Measurements from ENCODE around the gene PTTG2. TPM values are rescaled to one million over a fixed set of nuclear protein-coding genes. Genes with fewer than 3 reads are reported as not detected.

Gene PTTG2
- total and polyA plus RNA-seq, 2 of the 13 experiments (the other 11 are each of a cell fraction or from before 2014, with no cell fraction given), result not detected

GRCh38 chr4:37973441-37973840 lies 13.2 kb downstream of the PTTG2 start:
- H3K9me3 ChIP-seq (ENCODE audit: low read length), result no peaks in the 10 kb centered on the region
- TF ChIP-seq SSRP1 (CRISPR knock-in tag; IDR thresholded peaks at IDR 0.05) (no peak), ZBTB3 (CRISPR knock-in tag; IDR thresholded peaks at IDR 0.05; ENCODE audit: borderline replicate concordance, low read depth) (no peak), ZNF430 (CRISPR knock-in tag; IDR thresholded peaks at IDR 0.05) (no peak), MEF2D (CRISPR knock-in tag; IDR thresholded peaks at IDR 0.05) (no peak), XRCC5 (optimal IDR thresholded peaks at IDR 0.05; ENCODE audit: low read length) (no peak), TFAP4 (IDR thresholded peaks at IDR 0.05; ENCODE audit: borderline replicate concordance, low read depth) (no peak), ZBTB14 (CRISPR knock-in tag; IDR thresholded peaks at IDR 0.05) (no peak), DRAP1 (CRISPR knock-in tag; IDR thresholded peaks at IDR 0.05) (no peak)
- H3K4me1 ChIP-seq (ENCODE audit: insufficient read depth, low read length), result peaks cover 29% of the 10 kb centered on the region
- no peak for FAIRE-seq
- H2AFZ ChIP-seq (ENCODE audit: low read length), result no peak overlapping the region
- peaks cover 4% of the 10 kb centered on the region for H3K79me2 ChIP-seq (ENCODE audit: insufficient read depth, low read length)
- ChIA-PET POLR2A (interaction anchor here (0.8 kb wide), 1 partner anchor 163 kb away, joined by 3 read pairs; no protein-coding TSS in a partner anchor), CTCF (ENCODE audit: low intra/inter-chr PET ratio, low total read pairs) (no interaction called here)
- no peak overlapping the region for H3K4me2 ChIP-seq (ENCODE audit: low read depth, low read length)
- WGBS (ENCODE audit: low lambda C conversion rate), result 30% methylated on average over 3 of the region's 3 CpGs
- no peak overlapping the region for H3K27ac ChIP-seq (ENCODE audit: extremely low read length, insufficient read depth, low read length)
- no peak for ATAC-seq
- DNase-seq (ENCODE audit: low spot score), result no peak
- no peak overlapping the region for H3K4me3 ChIP-seq (replicated peaks in 1 of 3; ENCODE audit: insufficient read depth in 1 of 3, low read depth in 2 of 3, low read length in 3 of 3)
- intact Hi-C loops (cut with micrococcal nuclease; ENCODE audit: unreplicated experiment) (loop anchor here (10.0 kb wide), 1 partner anchor 89 kb away; no protein-coding TSS in a partner anchor), in situ Hi-C loops (cut with HindIII; ENCODE audit: extremely low pct_ligation_motif_present, low pct_unique_long_range_greater_than_20kb) (no loop called here)
- H4K20me1 ChIP-seq (ENCODE audit: insufficient read depth, low read length), result no peaks in the 10 kb centered on the region
- BruUV-seq (replicated peaks), result no TSS peak
- H3K36me3 ChIP-seq (replicated peaks in 1 of 2; ENCODE audit: control insufficient read depth in 1 of 2, insufficient read depth in 2 of 2, low read length in 2 of 2), result no peaks in the 10 kb centered on the region
- H3K9ac ChIP-seq (ENCODE audit: insufficient read depth, low read depth, low read length), result no peak overlapping the region
- no peaks in the 10 kb centered on the region; a peak in 1 of 5 replicates for H3K27me3 ChIP-seq (ENCODE audit: control insufficient read depth in 1 of 2, insufficient read depth in 2 of 2, low read length in 2 of 2)

All from HepG2 (cell line).